GM19452 (cell line): ENCODE data around the gene FREM1.

Experiments used
- ATAC-seq: cut with Tn5 transposase; IDR thresholded peaks from one replicate; pipeline ENCODE4 v1.9.1; 2021; ENCODE audit not compliant: unreplicated experiment

Gene FREM1

GRCh38 chr9:14823800-14824199, 86.4 kb downstream of the FREM1 start:
- ATAC-seq: no peak

GRCh38 chr9:14822666-14823065, 87.6 kb downstream of the FREM1 start:
- ATAC-seq: no peak

GRCh38 chr9:14819183-14819582, 91.0 kb downstream of the FREM1 start:
- no peak for ATAC-seq

GRCh38 chr9:14814249-14814628, 96.0 kb downstream of the FREM1 start:
- ATAC-seq: no peak

- no peak for ATAC-seq
Measured at GRCh38 chr9:14813336-14814248, 96.6 kb downstream of the FREM1 start.

- no peak for ATAC-seq
Measured at GRCh38 chr9:14812806-14813205, 97.4 kb downstream of the FREM1 start.

GRCh38 chr9:14811844-14812243, 98.4 kb downstream of the FREM1 start:
- ATAC-seq: no peak

- ATAC-seq: no peak
Measured at GRCh38 chr9:14806941-14807520, 103.2 kb downstream of the FREM1 start.

- ATAC-seq: no peak
Measured at GRCh38 chr9:14799030-14799429, 111.2 kb downstream of the FREM1 start.

GRCh38 chr9:14797435-14797834, 112.8 kb downstream of the FREM1 start:
- no peak for ATAC-seq

- ATAC-seq: no peak
Measured at GRCh38 chr9:14793389-14793788, 116.8 kb downstream of the FREM1 start.

GRCh38 chr9:14790628-14791027, 119.6 kb downstream of the FREM1 start:
- ATAC-seq: no peak

GRCh38 chr9:14788846-14789245, 121.4 kb downstream of the FREM1 start:
- no peak for ATAC-seq

- ATAC-seq: no peak
Measured at GRCh38 chr9:14783358-14783757, 126.9 kb downstream of the FREM1 start.

- no peak for ATAC-seq
Measured at GRCh38 chr9:14782286-14783051, 127.8 kb downstream of the FREM1 start.

- no peak for ATAC-seq
Measured at GRCh38 chr9:14780693-14781092, 129.5 kb downstream of the FREM1 start.

- ATAC-seq: no peak
Measured at GRCh38 chr9:14780251-14780650, 130.0 kb downstream of the FREM1 start.

GRCh38 chr9:14779566-14780022, 130.6 kb downstream of the FREM1 start:
- ATAC-seq: no peak

GRCh38 chr9:14778565-14778964, 131.7 kb downstream of the FREM1 start:
- ATAC-seq: no peak

GRCh38 chr9:14775917-14776316, 134.3 kb downstream of the FREM1 start:
- ATAC-seq: no peak

- no peak for ATAC-seq
Measured at GRCh38 chr9:14770592-14770991, 139.6 kb downstream of the FREM1 start.

- ATAC-seq: no peak
Measured at GRCh38 chr9:14769230-14769571, 141.0 kb downstream of the FREM1 start.
